Stimulated activated CD4-positive, alpha-beta T cell treated with anti-CD3 and anti-CD28 coated beads, Interleukin-4, amount 100 ng/mL, for 1 hour (primary cell): ENCODE measurements around the gene ACAP3.
"Not testable (repeated sequence)": the region's sequence is repeated elsewhere in the genome, so short reads cannot be mapped to it uniquely, and the experiment has no call there.

Experiments used
- DNase-seq: peaks from one replicate; pipeline ENCODE4 v3.0.0-alpha.2; 2020

The ACAP3 gene

DNA sequence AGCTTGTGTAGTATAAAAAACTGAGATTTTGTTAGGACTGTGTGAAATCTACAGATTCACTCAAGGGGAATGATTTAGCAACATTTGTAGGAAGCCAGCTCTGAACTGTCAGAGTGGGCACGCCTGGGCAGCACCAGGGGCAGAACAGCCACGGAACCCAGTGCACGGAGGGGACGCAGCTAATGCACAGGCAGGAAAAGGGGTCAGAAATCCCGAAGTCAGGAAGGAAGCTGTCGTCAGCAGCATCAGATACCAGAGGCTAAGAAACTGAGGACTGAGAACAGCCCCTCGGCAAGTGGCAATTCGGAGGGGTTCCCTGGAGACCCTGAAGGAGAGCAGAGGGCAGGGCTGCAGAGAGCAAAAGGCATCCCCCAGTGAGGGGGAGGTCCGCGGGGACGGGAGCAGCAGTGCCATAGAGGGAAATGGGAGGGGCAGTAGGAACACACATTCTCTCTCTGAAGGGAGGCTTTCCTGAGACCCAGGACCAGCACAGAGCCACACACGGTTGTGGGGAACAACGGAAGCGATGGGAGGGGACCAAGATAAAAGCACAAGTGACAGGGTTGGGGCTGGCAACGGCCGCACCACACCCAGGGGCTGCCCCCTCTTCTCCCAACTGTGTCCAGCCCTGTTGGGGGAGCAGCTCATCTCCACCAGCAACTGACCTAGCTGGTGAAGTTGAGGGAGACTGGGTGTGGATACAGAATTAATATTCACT lies 46.7 kb downstream of the ACAP3 start:
- no peak for DNase-seq

DNA sequence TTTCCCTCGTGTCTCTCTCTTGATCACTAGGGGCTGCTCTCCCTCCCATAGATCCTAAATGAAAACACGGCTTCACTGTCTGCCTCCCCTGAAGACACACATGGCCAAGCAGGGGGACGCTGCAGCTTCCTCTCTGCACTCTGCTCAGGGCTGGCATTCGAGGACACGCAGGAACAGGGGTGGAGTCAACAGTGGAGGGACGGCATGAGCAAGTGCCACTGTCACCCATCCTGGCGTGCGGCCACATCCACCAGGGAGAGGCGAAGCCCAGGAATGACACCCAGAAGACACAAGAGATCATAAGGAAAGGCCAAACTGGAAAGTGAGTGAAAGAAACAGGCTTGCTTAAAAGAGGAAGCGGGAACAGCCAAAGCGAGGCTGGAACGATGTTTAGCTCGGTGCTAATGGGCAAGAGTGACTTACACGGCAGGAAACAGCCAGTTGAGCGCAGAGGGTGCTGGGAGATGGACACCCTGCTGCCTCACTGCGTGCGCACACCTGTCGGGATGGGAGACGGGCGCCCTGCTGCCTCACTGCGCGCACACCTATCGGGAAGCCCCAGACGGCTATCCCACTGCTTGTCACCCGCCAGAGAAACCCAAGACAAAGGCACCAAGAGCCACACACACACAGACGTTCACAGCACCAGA lies 47.7 kb downstream of the ACAP3 start:
- DNase-seq: no peak

DNA sequence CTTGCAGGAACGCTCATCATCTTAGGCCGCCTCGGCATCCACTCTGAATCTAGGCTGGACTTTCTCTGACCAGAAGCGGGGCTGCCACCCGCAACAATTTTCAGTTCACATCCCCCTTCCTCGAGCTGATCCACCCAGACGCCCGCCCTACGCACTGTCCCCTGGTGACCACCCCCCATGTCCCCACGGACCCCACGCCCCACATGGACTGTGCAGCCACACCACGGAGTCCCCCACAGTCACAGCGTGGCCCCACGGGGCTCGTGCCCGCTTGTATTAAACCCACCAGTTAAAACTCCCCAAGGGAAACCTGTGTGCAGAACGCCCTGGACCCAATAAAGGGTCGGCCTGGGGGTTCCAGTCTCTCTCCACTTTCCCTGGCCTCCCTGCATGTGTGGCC lies 48.2 kb downstream of the ACAP3 start:
- DNase-seq: no peak

DNA sequence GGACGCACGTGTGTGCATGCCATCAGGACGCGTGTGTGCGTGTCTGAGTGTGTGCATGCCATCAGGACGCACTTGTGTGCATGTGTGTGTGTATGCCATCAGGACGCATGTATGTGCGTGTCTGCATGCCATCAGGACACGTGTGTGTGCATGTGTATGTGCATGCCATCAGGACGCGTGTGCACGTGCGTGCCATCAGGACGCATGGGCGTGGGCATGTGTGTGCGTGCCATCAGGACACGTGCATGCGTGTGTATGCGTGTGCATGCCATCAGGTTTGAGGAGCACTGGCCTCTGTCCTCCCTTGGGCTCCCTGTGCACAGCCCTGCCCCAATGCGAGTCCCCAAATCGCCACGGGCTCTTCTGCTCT lies 48.6 kb downstream of the ACAP3 start:
- no peak for DNase-seq

DNA sequence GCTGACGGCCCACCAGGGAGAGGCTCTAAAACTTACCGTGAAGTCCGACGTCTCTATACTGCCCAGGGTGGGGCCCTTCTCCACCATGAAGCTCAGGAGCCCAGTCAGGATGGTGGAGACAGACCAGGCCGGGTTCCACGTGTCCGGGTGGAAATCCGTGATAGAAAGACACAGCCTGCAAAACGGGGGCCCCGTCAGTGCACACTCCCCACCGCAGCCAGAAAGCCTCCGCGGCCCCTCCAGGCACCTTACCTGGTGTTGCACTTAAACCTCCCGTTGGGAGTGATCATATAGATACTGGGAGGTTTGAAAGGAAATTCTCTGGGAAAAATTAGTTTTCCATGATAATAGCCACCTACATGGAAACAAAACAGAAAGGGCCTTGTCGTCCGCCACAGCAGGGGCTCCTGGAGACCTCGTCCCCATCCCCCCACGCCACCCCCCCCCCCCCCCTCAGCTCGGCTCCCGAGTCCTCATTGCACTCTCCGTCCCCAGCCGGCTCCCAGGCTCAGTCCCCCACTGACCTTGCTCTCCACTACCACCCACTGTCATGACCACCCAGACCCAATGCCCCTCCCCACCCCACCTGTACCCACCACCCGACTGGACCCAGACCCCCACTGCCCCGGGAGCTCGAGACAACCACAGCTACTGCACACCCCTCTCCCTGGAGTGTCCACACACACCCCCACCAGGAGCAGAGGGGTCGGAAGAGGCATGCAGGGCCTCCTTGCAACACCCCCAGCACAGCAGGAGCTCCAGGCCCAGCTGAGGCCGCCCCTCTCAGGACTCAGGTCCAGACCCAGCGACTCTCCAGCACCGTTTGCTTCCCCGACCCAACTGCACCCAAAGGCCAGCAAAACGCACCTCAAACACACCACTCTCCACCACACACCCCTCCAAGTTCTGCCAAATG lies 50.5 kb downstream of the ACAP3 start:
- DNase-seq: no peak

DNA sequence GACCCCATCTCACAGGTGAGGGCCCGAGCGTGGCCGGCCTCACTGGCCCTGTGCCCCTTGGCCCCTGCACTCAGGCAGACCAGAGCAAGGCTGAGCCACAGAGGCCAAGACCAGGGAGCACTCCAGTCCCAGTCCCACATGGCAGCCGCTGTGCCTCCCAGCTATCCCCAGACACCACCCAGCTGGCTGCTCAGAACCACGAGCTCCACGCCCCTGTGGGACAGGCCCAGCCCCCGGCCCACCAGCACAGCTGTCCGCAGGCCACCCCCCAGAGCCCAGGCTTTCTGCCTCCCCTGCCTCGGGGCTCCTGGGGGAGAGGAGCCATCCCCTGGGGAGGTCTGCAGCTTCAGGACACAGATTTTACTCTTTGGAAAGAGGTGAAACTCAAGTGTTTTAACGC lies 52.1 kb downstream of the ACAP3 start:
- no peak for DNase-seq

DNA sequence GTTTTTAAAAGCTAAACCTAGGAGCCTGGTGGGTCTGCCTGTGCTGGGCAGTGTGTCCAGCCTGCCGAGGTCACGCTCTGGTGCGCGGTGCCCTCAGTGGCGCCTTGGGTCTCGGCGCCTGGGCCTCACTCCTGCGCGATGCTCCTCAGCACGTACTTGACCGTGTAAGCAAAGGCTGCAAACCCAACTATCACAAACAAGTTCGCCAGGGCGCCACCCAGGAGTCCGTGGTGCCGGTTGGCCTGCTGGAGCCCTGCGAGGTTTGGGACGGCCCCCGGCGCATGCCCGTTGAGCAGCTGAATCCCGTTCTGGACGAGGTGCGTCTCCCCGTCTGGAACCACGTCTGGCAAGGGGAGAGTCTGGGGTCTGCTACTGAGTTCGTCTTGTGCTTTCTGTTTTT lies 52.7 kb downstream of the ACAP3 start:
- DNase-seq: no peak

DNA sequence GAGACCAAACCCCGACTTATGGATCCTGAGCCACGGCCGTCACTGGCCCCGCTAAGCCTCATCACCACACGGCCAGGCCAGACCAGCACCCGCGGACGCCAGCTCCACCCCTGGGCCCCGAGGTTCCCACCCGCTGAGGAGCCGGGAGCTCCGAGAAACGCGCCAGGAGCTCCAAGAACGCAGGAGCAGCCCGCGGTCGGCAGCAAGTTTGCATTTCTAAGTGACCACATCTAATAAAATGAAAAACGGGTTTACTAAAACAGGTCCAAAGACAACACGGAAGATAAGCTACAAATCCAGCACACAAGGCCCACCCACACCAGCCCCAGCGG lies 53.1 kb downstream of the ACAP3 start:
- no peak for DNase-seq

DNA sequence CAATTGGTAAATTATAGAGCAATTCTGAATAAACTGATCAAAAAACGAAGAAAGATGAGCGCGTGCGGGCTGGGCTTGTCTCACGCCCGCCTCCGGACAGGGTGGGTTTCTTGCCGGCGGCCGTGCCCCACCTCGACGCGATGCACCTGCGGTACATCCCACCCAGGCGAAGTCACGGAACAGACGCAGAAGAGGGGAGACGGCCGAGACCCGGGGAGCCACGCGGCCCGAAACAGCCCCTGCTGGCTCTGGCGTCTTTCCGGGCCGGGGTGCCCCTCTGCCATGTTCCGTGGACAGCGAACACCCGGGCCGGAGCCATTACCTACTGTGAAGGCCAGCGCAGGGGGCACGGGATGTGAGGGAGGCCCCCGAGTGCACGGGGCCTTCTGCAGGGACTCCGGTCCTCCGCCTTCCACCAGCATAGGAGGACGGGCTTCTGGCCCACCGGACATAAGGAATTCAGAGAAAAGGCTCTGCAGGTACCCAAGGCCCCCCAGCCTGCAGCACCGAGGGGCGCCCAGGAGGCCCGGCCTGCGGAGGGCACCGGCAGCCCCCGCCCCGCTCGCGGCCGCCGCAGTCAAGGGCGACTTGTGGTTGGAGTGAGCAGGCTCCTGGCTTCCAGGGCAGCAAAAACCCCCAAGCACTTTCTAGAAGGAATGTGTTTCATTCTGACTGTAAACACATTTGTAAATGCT lies 53.6 kb downstream of the ACAP3 start:
- DNase-seq: no peak

DNA sequence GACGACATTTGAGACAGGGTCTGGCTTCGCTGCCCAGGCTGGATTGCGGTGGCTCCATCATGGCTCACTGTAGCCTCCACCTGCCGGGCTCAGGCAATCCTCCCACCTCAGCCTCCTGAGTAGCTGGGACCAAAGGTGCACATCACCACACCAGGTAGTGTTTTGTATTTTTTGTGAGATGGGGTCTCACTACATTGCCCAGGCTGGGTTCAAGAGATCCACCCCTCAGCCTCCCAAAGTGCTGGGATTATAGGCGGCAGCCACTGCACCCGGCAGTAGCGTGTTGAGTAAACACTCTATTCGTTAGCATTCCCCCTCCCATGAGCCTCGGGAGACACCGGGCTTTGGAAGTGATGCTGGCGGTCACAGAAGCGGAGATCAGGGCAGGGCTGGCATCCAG lies 54.4 kb downstream of the ACAP3 start:
- no peak for DNase-seq

DNA sequence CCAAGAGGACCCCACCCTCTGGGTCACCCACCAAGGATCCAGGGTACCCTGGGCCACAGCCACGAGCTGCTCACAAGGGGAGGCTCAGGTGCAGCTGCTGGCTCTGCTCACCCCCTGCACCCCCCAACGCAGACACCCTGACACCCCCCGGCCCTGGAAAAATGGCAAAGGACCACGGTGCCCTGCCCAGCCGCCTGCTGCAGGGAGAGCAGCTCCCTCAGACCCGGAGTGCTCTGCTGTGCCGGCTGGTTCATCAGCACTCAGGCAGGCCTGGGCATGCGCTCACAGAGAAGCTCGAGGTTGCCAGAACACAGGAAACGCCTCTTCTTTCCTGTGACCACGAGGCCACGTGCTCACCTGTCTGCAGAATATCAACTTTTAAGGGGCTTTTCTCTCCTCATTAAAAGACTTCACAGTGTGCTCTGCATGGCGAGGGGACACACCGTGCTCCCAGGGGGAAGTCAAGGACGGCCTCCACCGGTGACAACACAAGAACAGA lies 56.9 kb downstream of the ACAP3 start:
- DNase-seq: peak; percentile 69

DNA sequence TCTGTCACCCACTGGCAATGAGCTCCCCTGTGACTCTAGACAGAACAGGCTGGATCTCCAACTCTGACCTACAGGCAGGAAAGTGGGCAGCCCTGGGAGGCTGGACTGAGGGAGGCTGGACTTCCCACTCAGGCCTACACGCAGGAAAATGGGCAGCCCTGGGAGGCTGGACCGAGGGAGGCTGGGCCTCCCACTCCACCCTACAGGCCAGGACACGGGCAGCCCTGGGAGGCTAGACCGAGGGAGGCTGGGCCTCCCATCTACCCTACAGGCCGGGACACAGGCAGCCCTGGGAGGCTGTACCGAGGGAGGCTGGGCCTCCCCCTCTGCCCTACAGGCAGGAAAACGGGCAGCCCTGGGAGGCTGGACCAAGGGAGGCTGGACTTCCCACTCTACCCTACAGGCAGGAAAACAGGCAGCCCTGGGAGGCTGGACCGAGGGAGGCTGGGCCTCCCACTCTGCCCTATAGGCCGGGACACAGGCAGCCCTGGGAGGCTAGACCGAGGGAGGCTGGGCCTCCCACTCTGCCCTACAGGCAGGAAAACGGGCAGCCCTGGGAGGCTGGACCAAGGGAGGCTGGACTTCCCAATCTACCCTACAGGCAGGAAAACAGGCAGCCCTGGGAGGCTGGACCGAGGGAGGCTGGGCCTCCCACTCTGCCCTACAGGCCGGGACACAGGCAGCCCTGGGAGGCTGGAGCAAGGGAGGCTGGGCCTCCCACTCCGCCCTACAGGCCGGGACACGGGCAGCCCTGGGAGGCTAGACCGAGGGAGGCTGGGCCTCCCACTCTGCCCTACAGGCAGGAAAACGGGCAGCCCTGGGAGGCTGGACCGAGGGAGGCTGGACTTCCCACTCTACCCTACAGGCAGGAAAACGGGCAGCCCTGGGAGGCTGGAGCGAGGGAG lies 59.5 kb downstream of the ACAP3 start:
- not testable (repeated sequence) for DNase-seq

DNA sequence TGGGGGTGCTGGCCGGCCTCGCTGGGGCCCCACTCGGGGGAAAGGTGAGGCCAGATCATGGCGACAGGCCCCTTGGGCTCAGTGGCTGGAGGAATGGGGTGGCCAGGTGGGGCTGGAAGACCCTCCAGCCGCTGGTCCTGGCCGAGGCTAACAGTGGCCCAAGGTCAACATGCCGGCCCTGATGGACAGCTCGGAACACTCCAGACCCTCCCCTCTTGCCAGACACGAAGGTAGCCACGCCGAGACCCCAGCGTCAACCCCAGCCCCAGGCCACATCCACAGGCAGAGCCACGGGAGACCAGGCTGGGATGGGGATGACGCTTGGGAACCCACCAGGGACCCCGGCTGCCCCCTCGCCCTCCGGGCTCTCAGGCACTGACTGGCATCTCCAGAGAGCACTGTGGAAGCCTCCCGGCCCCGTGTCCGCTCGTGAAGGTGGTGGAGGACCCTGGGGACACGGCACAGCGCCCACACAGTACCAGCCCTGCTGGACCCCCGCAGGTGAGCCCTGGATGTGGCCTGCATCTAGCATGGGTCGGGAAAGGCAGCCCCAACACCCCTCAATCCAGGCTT lies 60.3 kb downstream of the ACAP3 start:
- DNase-seq: no peak

DNA sequence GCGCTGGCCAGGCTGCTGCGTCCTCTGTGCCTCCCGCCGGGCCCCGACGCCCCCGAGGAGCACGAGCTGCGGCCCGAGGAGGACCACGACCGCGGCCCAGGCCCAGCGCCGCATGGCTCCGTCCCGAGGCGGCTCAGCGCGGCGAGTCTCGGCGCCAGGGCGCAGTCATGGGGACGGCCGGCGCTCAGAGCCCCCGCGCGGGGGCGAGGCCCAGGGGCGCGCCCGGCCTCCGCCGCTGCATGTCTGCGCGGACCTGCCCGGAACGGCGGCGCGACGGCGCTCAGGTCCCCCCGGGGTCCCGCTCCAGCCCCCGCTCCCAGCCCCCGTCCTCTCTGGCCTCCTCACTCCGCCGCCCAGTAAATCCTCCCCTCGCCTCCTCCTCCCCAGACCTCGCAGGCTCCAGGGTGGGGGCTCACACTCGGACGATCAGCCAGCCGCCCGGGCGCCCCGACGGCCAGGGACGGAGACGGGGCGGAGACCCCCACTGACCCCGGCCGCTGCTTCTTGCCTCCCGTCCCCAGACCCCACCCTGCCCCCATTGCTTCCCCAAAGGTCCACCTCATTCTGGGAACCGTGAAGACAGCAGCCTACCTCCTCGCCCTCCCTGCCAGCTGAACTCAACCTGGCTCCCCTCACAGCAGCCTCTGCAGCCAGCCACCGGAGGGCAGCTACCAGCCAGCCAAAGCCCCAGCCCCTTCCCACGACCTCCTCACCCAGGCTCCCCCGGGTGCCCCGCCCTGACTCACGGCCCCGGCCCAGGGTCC lies 61.0 kb downstream of the ACAP3 start, which contains the start of gene C1QTNF12:
TSS of gene C1QTNF12 (minus strand) at position 146 of the 764 bp plus-strand sequence. CDS start at position 114, 32 bp downstream.
- no peak for DNase-seq

DNA sequence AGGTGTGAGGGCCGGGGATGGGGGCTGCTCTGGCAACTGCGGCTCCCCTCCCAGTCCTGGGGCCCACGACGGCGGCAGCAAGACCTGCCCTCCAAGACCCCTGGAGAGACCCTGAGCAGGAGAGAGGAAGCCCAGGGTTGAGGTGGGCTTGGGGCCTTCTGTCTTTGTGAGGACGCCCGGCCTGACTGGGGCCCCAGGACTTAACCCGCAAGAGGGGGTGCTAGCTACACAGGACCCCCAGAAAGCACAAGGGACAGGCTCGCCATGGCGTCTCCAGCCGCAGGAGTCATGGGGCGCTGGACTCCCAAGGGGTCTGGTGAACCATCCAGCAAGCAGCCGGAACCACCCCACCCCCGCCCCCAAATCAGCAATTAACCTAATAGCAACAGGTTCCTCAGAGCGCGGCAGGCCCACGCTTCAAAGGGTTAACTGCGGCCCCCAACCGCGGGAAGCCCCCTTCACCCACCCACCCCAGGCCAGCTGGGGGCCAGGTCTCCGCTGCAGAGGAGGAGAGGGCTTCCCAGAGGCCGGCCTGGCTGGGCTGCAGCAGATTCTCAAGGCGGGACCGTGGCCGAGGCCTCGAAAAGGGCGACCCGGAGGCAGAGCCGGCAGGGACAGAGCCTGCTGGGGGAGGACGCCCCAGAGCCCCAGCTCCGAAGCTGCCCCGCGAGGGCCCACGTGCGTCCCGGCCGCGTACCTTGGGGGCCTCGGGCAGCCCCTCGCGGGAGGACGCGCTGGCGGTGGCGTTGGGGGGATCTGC lies 61.7 kb downstream of the ACAP3 start:
- no peak for DNase-seq

DNA sequence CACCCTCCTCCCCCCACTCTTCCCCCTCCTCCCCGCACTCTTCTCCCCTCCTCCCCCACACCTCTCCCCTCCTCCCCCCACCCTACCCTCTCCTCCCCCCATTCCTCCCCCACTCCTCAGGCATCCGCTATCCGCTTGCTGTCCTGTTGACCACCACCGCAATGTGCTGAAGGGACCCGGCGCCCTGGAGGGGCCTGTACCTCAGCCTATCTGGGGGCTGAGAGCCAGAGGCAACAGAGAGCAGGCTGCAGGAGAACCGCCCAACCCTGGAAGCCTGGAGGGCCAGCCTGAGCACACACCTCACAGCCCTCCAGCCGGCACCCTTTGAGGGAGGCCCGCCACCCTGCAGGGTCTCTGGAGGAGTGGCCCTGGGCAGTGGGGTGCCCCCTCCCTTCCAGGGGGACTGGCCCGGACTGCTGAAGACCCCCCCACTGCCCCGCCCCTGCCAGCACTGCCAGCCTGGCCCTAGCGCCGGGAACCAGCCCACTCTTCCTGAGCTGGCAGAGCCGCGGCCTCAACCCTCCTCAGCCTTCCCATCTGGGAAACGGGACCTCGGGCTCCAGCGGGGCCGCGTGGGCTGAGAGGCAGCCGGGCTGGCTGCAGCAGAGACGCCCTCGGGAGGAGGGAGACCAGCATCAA lies 62.4 kb downstream of the ACAP3 start:
- no peak for DNase-seq

DNA sequence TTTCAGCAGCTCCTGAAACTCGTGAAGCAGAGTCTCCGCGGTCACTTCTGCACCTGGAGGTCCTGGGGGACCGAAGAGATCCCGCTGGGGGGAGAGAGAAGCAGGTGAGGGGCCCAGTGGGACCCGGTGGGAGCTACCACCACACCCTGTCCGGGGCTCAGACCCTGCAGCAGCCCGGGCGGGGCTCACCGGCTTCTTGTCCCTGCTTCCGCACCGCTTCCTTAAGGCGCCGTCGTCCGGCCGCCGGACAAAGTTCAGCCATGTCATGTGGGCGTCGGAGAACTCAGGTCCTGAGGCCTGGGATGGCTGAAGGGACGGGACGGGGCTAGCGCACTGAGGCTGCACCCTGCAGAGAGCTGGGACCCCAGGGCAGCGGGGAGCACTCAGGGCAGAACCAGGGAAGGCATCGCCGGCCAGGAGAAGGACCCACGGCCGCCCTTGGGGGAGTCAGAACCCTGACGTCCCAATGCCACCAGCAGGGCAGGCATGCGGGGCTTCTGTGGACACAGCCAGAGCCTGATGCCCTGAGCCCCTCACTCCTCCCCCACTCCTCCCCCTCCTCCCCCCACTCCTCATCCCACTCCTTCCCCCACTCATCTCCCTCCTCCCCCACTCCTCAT lies 63.4 kb downstream of the ACAP3 start:
- no peak for DNase-seq

DNA sequence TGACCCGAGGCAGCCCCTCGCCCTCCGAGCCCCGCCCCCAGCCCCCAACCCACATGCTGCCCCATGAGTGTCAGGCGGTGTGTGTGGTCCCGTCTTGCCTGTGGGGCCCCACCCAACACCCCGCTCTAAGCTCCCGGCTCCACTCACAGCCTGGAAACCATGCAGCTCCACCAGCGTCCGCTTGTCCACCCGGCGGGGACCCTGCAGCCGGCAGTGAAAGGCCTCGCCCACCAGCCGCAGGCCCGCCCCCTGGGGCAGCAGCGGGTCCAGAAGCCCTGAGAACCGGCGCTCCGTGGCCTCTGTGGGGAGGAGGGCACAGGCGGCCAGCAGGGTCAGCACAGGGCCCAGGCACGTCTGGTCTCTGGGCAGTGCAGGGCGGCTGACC lies 63.9 kb downstream of the ACAP3 start:
- DNase-seq: no peak

DNA sequence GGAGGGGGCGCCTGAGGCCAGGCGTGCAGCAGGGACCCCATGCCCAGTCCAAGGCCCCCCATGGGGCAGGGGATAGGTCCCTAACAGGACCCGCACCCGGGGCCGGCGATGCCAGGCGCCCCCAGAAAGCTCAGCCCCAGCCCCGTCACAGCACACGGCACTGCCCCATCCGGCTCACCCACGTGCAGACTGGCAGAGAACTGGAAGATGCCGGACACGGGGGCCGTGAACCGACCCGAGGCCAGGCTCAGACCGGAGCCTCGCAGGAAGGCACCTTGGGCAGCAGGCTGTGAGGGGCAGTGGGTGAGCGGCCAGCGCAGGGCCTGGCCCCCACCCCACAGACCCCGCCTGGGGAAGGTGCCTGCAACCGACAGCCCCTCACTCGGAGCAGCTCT lies 64.5 kb downstream of the ACAP3 start:
- no peak for DNase-seq
